NCI-H345 treated with DMSO at 0.1 percent for 48 hours (cell line): ENCODE data around the gene CINP.
A peak's percentile ranks its signal among the peaks of the same experiment; 100 is the strongest.
"Not testable (repeated sequence)": the region's sequence is repeated elsewhere in the genome, so short reads cannot be mapped to it uniquely, and the experiment has no call there.

Experiments used
- DNase-seq: peaks from one replicate; lab custom pipeline; 2025; ENCODE audit not compliant: unreplicated experiment; lab: John Stamatoyannopoulos, UW

The CINP gene

DNA sequence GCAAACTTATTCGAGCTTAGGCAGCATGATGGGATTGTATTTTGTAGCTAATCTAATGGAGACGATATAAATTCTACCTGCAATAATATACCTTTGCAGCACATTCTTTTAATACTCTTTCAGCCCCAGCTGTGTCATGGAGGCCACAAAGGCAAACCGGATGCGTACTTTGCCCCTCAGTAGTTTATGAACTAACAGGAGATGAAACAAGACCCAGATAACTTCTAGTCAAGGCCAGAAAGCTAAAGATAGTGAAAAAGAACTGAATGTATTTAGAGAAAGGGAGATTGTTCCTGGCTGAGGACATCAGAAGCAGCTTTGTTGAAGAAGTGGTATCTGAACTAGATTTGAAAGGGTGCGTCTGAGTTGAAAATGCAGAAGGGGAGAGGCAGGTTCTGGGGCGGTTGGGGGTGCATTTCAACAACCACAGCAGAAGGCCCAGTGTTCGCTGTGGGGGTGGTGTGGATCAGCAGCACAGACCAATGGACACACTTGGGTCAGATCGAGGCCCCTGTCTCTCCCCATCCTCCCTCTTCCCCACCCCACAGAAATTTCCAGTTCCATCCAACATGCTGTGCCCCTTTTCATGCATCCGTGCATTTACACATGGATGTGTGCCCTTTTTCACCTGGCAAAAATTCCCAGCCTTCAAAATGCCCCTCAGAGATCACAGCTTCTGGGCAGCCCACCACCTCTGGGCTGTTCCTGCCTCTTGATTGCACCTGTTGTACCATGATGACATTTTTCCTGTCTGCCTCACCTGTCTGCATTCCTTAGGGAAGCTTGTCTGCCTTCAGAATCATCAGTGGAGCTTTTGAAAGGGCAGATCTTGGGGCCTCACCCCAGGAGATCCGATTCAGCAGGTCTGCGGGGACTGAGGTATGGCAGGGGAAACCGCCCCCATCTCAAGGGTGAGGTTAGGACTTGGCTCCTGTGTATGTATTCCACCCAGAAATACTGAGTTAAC lies 41.0 kb downstream of the CINP start:
- no peak for DNase-seq

DNA sequence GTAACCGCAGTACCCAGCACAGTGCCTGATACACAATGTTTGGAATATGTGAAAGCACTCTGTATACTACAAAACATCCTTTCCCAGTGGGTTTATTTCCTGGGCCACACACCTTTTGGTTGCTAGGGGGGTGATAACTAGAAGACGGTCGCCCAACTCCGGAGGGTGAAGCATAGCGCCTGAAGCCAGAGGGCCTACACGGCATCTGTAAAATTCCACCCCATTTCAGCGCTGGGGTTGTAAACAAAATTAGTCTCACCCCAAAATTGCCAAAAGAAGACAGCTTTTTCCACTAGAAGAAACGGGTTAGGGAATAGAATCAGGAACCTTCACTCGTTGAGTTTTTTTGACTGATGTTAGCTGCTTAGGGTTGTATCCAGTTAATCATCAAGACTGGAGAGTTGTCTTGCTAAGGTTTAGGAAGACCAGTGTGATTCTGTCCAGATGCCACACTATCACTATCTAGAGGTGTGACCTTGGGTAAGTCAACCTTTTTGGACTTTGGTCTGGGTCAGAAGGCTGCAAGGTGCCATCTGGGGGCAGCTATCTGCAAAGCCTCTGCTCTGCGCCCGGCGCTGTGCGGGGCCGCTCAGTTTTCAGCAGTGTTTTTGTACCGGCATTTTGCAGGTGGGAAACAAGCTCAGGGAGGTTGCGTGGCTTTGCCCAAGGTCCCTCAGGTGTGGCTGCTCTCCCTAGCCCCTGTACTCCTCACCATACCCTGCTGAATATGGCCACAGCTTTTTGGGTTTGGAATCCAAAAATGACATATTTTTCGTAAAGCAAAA lies 41.8 kb downstream of the CINP start:
- no peak for DNase-seq

DNA sequence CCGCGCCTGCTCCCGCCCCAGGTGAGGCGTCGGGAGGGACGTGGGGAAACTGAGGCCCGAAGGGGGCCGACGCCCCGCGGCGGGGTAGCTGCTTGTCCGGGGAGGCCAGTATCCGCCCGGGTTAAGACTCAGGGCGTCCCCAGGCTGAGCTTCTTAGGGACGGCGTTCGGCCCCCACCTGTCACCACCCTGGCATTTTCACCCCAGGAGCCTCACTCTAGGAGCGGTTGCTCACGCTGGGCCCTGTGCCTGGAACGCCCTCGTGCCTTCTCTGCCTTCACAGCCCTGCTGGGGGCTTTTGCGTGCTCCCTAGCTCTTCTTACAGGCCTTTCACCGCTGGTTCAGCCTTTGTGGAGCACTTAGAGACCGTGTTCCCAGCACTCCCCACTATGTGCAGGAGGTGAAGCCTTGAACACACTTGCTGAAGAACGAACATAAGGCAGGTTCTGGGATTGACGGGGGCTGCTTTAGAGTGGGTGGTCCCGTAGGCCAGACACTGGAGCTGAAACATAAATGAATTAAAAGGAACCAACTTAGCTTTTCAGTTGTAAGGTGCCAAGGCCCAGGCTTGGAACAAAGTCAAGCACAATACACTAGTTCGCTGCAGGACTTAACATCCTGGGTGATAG lies 42.5 kb downstream of the CINP start:
- no peak for DNase-seq

DNA sequence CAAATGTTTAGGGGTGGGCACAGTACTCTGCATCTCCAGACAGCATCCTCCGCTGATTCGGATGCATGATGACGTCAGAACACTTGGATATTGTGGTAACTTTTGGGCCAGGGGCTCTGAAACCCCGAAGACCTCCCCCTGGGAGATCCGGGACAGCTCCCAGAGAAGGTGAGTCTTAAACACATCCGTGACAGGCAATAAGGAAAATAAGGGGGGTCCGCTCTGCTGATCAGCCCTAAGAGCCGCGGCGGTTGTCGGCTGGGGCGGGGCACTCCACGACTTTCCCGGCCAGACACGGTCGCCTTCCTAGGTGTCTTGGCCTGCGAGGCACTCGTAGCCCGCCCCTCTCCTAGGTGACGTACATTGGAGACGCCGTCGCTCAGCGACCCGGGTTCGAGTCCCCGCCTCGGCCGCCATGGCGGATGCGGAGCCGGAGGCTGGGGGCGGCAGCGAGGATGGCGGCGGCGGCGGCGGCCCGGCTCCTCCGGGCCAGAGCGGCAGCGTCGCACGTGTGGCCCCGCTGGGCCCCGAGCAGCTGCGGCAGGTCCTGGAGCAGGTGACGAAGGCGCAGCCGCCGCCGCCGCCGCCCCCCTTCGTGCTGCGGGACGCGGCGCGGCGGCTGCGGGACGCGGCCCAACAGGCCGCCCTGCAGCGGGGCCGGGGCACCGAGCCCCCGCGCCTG lies 43.2 kb downstream of the CINP start, which contains the start of gene ZNF839:
Gene ZNF839, plus strand, starts transcription at position 396 of the 682 bp plus-strand sequence. Its CDS starts 20 bp downstream, at position 416.
- DNase-seq = peak; percentile 82

DNA sequence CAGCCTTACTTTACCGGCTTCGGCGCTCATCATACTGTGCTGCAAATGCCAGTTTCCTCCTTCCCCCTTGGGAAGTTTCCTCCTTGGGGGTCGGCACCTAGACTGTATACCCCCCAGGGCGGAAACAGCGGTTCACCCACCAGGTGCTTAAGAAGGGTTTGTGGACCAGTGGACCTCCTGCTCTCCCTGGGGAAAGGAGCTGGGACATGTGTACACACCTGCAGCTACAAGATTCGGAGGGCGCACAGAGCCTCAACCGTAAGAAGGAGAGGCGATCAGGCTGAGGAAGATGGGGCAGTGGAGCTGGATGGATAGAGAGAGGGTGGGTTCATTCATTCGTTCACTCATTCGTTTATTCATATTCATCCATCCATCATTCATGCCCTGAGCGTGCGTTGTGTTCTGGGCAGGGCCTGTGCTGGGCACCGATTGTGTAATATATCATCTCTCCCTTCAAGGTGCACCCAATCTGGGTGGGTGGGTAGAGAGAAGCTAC lies 43.9 kb downstream of the CINP start:
- no peak for DNase-seq

DNA sequence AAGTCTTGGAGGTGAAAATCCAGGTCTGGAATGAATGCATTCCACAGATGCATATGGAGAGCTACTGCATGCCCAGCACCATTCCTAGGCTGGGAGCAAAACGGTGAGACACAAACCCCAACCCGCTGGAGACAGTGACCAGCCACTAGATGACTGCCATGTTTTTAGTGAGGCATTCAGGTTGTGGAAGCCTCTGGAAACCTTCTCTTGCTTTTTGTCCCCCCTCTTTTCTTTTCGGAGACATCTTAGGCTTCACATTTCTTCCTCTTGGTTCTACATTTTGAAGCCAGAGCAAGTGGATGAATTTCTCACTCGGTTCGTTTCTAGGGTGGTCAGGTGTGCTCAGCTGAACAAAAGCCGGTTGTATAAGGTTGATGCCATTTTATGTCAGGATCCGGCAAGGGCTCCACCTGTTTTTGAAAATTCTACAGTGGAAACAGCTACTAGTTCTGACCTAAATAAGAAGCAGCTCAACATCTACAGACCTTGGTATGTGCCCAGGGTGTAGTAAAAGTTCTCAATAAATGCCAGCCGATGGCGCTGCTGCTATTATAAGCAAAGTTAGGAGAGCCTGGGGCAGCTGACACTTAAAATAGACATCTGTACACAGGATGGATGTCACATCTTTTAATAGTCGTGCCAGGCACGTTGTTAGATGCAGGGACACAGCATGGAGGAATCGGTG lies 45.0 kb downstream of the CINP start:
- DNase-seq = no peak

DNA sequence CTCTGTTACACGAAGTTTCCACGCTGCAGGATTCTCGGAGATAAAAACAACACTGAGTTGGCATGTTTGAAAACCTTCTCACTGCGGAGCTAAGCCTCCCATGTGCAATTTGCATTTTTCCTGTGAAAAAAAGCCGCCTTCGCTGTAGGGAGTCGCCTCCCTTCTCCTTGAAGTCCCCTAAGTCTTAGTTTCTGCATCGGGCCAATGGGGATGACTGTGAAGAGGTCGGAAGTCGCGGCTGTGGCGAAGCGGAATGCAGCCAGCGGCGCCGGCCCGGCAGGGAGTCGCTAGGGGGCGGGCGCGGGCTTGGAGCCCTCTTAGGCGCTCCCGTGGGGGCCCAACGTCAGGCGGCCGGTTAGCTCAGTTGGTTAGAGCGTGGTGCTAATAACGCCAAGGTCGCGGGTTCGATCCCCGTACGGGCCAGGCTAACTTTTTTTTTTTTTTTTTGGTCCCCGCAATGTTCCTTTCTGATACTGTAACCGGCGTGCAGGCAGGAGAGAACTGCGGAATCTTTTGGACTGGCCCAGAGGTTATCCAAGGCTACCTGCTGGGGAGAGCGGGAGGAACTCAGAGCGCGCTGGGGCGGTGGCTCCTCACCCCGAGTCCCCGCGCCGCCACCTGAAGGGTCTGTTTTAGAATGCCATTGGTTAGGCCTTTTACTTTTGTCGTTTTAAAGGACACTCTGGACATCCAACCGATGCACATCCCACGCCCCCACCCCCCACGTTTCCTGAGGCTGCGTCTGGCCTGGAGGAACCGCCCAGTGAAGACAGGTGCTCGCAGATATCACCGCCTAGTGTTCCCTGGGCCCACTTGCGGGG lies 45.7 kb downstream of the CINP start:
- peak; percentile 69 for DNase-seq

DNA sequence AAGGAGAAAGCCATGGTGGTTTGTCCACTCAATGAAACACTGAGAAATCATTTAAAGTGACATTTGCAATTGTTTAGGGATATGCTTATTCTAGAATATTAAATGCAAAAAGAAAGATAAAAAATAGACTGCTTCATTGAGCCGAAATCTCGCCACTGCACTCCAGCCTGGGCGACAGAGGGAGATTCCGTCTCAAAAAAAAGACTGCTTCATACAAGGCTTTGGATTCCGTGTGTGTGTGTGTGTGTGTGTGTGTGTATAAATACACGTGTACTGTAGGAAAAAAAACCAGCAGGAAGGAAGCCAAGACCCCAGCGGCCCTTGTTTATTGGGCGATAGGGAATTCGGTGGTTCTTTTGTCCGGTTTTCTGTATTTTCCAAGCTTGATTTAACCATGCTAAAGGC lies 46.4 kb downstream of the CINP start:
- DNase-seq = no peak

DNA sequence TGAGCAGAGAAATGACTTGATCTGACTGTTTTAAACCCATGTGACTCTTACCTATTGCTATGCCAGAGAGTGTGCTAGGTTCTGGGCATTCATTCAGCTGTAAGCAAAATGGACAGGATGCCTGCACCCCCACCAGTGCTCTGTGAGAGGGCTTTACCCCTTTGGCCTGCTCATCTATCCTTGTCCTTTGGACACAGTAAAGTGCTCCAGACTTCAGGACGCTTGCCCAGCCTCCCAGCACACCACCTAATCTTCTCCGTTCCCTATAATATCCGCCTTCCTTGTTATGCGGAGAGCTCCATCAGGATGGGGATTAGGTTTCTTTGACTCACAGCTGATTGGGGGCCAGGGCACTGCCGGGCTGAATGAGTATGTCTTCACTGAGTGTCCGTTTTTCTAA lies 47.6 kb downstream of the CINP start:
- DNase-seq = no peak

DNA sequence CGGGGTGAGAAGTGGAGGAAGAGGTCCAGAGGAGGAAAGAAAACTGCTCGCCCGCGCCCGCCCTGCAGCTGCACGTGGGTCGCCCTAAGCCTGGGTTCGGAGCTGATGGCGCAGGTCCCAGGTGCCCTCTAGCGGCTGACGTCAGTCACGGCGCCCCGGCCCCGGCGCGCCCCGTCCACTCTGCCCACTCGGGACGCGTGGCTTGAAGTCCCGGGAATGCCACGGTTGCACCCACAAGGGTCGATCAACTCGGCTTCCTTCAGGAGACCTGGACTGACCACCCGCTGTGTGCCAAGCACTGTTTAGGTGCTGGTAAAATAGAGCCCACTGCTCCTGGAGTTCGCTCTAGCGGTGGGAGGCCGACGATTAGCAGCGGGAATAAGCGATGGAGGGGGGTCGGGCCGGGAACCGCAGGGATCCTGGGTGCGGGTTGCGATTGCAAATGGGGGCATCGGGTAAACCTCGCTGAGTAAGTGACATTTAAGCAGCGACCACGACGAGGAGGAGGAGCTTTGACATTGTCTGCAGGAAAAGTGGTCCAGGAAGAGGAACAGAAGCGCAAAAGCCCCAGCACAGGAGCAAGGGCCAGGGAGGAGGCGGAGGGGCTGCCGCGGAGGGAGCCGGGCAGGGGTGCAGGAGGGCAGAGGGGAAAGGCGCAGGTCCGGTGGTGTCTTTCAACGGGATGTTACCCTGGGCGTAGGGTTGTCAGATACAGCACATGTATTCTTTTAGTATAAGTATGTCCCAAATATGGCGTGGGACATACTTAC lies 48.3 kb downstream of the CINP start:
- DNase-seq = peak; percentile 76

DNA sequence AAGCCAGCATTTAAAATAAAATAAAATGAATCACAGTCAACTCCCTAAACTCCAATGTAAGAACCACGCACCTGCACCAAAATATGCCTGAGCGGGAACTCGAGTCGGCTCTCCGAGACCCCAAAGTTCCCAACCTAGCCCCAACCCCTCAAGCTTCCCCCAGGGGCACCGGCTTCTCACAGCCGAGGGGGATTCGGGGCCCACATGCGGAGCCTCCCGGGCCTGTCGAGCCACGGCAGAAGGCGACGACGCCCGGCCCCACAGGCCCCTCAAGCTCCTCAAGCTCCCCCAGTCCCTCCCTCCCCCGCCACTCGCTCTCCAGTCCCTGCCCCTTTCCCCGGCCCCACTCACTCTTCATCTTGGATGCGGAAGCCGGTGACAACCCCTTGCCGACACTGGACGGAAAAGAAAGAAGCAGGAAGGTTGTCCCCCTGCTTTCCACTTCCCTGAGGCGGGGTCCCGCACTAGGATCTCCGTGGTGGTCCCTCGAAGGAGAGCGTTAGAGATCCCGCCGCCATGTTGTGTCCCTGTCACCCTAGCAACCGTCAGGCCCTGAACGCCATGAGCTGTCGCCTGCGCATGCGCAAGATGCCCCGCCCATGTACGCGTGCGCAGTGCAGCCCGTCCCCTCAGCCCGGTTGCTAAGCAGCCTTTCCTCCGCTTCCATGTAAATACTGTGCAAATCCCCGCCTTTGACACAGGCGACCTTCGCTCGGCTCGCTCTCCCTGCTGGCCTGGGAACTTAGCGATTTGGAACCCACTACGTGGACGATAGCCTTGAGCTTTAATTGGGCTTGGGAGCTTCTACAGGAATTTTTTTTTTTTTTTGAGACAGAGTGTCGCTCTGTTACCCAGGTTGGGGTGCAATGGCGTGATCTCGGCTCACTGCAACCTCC lies 57.8 kb downstream of the CINP start, which contains the start of gene MOK:
Gene MOK, minus strand, starts transcription at position 554 of the 896 bp plus-strand sequence. Its CDS starts 196 bp downstream, at position 358.
- DNase-seq = peak; percentile 90

DNA sequence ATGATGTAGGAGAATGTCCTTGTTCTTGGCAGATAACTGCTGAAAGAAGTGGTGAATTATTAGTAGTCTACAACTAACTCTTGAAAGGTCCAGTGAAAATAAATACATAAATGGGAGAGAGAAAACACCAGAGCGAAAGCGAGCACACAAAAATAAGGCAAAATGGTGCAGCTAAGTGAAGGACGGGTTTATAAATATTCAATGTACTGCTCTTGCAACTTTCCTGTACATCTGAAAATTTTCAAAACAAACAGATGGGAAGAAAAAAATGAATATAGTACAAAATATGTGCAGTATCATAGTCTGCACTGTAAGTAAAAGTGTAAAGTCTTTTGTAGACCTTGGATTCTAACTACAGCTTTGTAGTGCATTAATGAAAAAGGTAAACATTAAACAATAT lies 59.0 kb downstream of the CINP start:
- no peak for DNase-seq

DNA sequence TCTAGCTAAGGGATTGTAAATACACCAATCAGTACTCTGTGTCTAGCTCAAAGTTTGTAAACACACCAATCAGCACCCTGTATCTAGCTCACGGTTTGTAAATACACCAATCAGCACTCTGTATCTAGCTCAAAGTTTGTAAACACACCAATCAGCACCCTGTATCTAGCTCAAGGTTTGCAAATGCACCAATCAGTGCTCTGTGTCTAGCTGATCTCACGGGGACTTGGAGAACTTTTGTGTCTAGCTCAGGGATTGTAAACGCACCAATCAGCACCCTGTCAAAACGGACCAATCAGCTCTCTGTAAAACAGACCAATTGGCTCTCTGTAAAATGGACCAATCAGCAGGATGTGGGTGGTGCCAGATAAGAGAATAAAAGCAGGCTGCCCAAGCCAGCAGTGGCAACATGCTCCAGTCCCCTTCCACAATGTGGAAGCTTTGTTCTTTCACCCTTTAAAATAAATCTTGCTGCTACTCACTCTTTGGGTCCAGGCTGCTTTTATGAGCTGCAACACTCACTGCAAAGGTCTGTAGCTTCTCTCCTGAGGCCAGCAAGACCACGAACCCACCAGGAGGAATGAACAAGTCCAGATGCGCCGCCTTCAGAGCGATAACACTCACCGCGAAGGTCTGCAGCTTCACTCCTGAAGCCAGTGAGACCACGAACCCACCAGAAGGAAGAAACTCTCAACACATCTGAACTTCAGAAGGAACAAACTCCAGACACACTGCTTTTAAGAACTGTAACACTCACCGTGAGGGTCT lies 64.2 kb downstream of the CINP start:
- not testable (repeated sequence) for DNase-seq
